Spleen (tissue), 7 donors: ENCODE results near the gene CMTM6.

Experiments
- POLR2A ChIP-seq, 3 donors: fragments of 450-650 bp; IDR thresholded peaks; one replicate each; pipeline ENCODE4 v1.5.1; 2017; ENCODE audit warnings: antibody characterized with exemption in 3 of 3, mild to moderate bottlenecking in 1 of 3
- POLR2AphosphoS5 ChIP-seq, 3 donors: sonication (generic); formaldehyde crosslinking; IDR thresholded peaks; one replicate each; pipeline ENCODE4 v1.5.1; 2017; ENCODE audit warnings: antibody characterized with exemption in 3 of 3
- TF ChIP-seq, protein P1 (sequence below), 11 experiments: fragments of 200-600 bp in 7 of 11; fragments of 450-650 bp in 4 of 11; sonication (generic) in 4 of 11; IDR thresholded peaks in 8 of 11; conservative IDR thresholded peaks in 3 of 11; 1 replicate in 7 of 11; 2 replicates in 4 of 11; pipeline versions ENCODE4 v1.4.0 to v1.8.0; 2016 to 2021; ENCODE audit warnings: antibody characterized with exemption in 11 of 11, inconsistent platforms in 4 of 11, mild to moderate bottlenecking in 1 of 11
- donor health status: DM: no; HTN: no; CAD: no; lungs with moderate emphysema.
- donor health status: DM: no; HTN: no; CAD: no.
- donor health status: DM: no; HTN: no; CAD: no.

DNA sequence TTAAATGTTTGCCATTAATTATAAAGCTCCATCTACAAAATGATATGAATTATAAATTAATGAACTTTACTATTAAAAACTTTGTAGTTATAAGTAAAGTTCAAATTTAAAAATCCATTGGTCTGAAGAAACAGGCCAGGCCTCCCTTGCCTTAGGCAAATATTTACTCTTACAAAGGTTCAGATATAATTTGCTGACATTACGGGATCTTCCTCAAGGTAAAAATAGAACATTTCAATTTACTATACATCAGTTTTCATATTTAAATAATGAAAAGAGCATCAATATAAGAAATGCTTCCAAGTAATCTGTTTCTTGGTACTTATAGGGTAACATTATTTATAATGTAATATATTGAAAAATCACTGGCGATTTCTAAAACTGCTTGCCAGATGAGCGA lies 3.7 kb downstream of the CMTM6 start:
- no peak for TF ChIP-seq POLR2A (IDR thresholded peaks at IDR 0.05)
- TF ChIP-seq, protein P1, sequence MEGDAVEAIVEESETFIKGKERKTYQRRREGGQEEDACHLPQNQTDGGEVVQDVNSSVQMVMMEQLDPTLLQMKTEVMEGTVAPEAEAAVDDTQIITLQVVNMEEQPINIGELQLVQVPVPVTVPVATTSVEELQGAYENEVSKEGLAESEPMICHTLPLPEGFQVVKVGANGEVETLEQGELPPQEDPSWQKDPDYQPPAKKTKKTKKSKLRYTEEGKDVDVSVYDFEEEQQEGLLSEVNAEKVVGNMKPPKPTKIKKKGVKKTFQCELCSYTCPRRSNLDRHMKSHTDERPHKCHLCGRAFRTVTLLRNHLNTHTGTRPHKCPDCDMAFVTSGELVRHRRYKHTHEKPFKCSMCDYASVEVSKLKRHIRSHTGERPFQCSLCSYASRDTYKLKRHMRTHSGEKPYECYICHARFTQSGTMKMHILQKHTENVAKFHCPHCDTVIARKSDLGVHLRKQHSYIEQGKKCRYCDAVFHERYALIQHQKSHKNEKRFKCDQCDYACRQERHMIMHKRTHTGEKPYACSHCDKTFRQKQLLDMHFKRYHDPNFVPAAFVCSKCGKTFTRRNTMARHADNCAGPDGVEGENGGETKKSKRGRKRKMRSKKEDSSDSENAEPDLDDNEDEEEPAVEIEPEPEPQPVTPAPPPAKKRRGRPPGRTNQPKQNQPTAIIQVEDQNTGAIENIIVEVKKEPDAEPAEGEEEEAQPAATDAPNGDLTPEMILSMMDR (IDR thresholded peaks at IDR 0.05 in 8 of 11, conservative IDR thresholded peaks at IDR 0.05 in 3 of 11): no peak
- no peak for TF ChIP-seq POLR2AphosphoS5 (IDR thresholded peaks at IDR 0.05)
